ENCODE measurements around the gene S100A13.

The S100A13 gene

DNA sequence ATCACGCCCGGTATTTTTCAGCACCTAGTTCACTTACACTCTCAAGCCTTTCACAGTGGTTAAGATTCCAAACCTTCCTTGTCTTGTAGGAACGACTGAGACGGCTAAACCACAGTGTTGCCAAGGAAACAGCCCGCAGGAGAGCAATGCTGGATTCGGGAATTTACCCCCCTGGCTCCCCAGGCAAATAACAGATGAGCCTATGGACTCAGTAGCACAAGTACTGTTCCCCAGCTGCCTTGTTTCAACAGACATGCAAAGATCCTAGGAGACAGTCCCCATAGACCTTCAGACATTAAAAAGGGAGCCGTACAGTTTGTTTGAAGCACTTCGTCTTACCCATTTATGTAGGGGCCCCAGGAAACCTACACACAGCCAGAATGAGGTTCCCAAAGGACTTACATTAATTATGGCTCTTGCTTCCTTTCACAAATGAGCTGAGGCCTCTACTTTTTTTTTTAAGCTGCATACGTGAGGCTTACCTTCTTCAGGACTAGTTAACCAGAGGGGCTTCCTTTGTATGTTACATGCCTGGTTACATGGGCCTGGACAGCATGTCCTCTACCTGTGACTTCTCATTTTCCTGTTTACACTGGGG, 33.9 kb upstream of the S100A13 start:
- no peaks in the 10 kb centered on the region for H3K9me3 ChIP-seq (ENCODE audit: low read length)
- H3F3A ChIP-seq (ENCODE audit: insufficient read depth, low read length): peaks cover 3% of the 10 kb centered on the region; the same call in 1 of the 2 replicates
- H4K20me1 ChIP-seq (ENCODE audit: insufficient read depth, low read length): no peaks in the 10 kb centered on the region
- H3K4me3 ChIP-seq (ENCODE audit: low read depth, low read length, poor library complexity, severe bottlenecking): no peak overlapping the region
- peaks cover 57% of the 10 kb centered on the region for H3K36me3 ChIP-seq (ENCODE audit: insufficient read depth, low read length)
- no peaks in the 10 kb centered on the region for H3K9me2 ChIP-seq (ENCODE audit: low read depth, low read length)
- H3K4me1 ChIP-seq (ENCODE audit: insufficient read depth, low read length, severe bottlenecking): peaks cover 17% of the 10 kb centered on the region
- no peak for TF ChIP-seq EZH2 (IDR thresholded peaks at IDR 0.05; ENCODE audit: borderline replicate concordance, low read length)
- TF ChIP-seq, protein P1, sequence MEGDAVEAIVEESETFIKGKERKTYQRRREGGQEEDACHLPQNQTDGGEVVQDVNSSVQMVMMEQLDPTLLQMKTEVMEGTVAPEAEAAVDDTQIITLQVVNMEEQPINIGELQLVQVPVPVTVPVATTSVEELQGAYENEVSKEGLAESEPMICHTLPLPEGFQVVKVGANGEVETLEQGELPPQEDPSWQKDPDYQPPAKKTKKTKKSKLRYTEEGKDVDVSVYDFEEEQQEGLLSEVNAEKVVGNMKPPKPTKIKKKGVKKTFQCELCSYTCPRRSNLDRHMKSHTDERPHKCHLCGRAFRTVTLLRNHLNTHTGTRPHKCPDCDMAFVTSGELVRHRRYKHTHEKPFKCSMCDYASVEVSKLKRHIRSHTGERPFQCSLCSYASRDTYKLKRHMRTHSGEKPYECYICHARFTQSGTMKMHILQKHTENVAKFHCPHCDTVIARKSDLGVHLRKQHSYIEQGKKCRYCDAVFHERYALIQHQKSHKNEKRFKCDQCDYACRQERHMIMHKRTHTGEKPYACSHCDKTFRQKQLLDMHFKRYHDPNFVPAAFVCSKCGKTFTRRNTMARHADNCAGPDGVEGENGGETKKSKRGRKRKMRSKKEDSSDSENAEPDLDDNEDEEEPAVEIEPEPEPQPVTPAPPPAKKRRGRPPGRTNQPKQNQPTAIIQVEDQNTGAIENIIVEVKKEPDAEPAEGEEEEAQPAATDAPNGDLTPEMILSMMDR (IDR thresholded peaks at IDR 0.05; ENCODE audit: low read length): no peak
- 0 out of 2 replicates have a peak, but pooled peaks cover 7% of the 10 kb centered on the region for H3K79me2 ChIP-seq (ENCODE audit: insufficient read depth, low read length)
- no peak overlapping the region for H3K27ac ChIP-seq (ENCODE audit: low read depth, low read length, poor library complexity, severe bottlenecking)
- H3K27me3 ChIP-seq (ENCODE audit: insufficient read depth, low read length): no peaks in the 10 kb centered on the region
- no peak overlapping the region for H2AFZ ChIP-seq (ENCODE audit: low read length)
- no peak overlapping the region for H3K4me2 ChIP-seq (ENCODE audit: low read length)
- no peak overlapping the region for H3K9ac ChIP-seq (ENCODE audit: low read length)

DNA sequence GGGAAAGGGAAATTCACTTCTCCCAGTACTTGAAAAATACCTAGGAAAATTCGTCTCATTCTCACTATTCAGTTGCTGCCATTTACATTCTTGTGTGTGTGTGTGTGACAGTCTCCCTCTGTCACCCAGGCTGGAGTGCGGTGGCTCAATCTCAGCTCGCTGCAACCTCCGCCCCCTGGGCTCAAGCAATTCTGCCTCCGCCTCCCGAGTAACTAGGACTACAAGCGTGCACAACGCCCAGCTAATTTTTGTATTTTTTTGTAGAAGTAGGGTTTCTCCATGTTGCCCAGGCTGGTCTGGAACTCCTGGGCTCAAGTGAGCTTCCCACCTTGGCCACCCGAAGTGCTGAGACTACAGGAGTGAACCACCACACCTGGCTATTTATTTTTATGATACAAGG, 32.4 kb upstream of the S100A13 start:
- Histone ChIP-seq H2AFZ (ENCODE audit: low read length) (no peak overlapping the region), H3K27ac (ENCODE audit: low read depth, low read length, poor library complexity, severe bottlenecking) (no peak overlapping the region), H3K4me3 (ENCODE audit: low read depth, low read length, poor library complexity, severe bottlenecking) (peak overlapping the region; percentile 83), H3K4me1 (ENCODE audit: insufficient read depth, low read length, severe bottlenecking) (peaks cover 17% of the 10 kb centered on the region), H3F3A (ENCODE audit: insufficient read depth, low read length) (no peaks in the 10 kb centered on the region; the same call in 1 of the 2 replicates), H3K9me2 (ENCODE audit: low read depth, low read length) (no peaks in the 10 kb centered on the region), H3K79me2 (ENCODE audit: insufficient read depth, low read length) (0 out of 2 replicates have a peak, but pooled peaks cover 7% of the 10 kb centered on the region), H3K4me2 (ENCODE audit: low read length) (peak overlapping the region; percentile 75), H3K9me3 (ENCODE audit: low read length) (no peaks in the 10 kb centered on the region), H3K36me3 (ENCODE audit: insufficient read depth, low read length) (peaks cover 41% of the 10 kb centered on the region), H3K27me3 (ENCODE audit: insufficient read depth, low read length) (no peaks in the 10 kb centered on the region), H4K20me1 (ENCODE audit: insufficient read depth, low read length) (no peaks in the 10 kb centered on the region), H3K9ac (ENCODE audit: low read length) (peak overlapping the region; percentile 87)
- TF ChIP-seq, protein P1 (IDR thresholded peaks at IDR 0.05; ENCODE audit: low read length): no peak
- no peak for TF ChIP-seq EZH2 (IDR thresholded peaks at IDR 0.05; ENCODE audit: borderline replicate concordance, low read length)

DNA sequence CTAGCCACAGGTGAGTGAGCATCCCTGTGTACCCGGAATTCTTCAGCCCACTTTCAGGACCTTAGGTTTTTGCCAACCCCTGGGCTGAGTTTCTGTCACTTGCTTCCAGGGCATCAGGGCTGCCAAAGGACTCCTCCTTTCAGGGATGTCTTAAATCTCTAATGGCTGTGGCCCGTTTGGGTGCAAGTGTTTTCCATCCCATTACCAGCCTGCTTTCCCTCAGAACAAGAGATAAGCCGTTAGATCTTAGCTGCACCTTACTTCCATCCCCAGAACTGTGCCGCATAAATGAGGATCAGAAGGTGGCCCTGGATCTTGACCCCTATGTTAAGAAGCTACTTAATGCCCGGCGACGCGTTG, 31.9 kb upstream of the S100A13 start:
- no peak for TF ChIP-seq EZH2 (IDR thresholded peaks at IDR 0.05; ENCODE audit: borderline replicate concordance, low read length)
- Histone ChIP-seq H3K27me3 (ENCODE audit: insufficient read depth, low read length) (no peaks in the 10 kb centered on the region), H3K9ac (ENCODE audit: low read length) (peak overlapping the region; percentile 87), H3K79me2 (ENCODE audit: insufficient read depth, low read length) (0 out of 2 replicates have a peak, but pooled peaks cover 7% of the 10 kb centered on the region), H3K4me1 (ENCODE audit: insufficient read depth, low read length, severe bottlenecking) (peaks cover 17% of the 10 kb centered on the region), H3K9me2 (ENCODE audit: low read depth, low read length) (no peaks in the 10 kb centered on the region), H4K20me1 (ENCODE audit: insufficient read depth, low read length) (no peaks in the 10 kb centered on the region), H3K9me3 (ENCODE audit: low read length) (no peaks in the 10 kb centered on the region), H2AFZ (ENCODE audit: low read length) (no peak overlapping the region), H3F3A (ENCODE audit: insufficient read depth, low read length) (peaks cover 3% of the 10 kb centered on the region), H3K4me2 (ENCODE audit: low read length) (peak overlapping the region; percentile 75), H3K36me3 (ENCODE audit: insufficient read depth, low read length) (peaks cover 36% of the 10 kb centered on the region), H3K27ac (ENCODE audit: low read depth, low read length, poor library complexity, severe bottlenecking) (peak overlapping the region; percentile 68), H3K4me3 (ENCODE audit: low read depth, low read length, poor library complexity, severe bottlenecking) (peak overlapping the region; percentile 83)

Data from OCI-LY1 (cell line).